ENCODE data around the gene UBE2Q2. TPM values are rescaled to one million over a fixed set of nuclear protein-coding genes. Genes with fewer than 3 reads are reported as not detected.

Gene UBE2Q2
- polyA plus RNA-seq, 1 donor from 2014 or later = 83.8 TPM

DNA sequence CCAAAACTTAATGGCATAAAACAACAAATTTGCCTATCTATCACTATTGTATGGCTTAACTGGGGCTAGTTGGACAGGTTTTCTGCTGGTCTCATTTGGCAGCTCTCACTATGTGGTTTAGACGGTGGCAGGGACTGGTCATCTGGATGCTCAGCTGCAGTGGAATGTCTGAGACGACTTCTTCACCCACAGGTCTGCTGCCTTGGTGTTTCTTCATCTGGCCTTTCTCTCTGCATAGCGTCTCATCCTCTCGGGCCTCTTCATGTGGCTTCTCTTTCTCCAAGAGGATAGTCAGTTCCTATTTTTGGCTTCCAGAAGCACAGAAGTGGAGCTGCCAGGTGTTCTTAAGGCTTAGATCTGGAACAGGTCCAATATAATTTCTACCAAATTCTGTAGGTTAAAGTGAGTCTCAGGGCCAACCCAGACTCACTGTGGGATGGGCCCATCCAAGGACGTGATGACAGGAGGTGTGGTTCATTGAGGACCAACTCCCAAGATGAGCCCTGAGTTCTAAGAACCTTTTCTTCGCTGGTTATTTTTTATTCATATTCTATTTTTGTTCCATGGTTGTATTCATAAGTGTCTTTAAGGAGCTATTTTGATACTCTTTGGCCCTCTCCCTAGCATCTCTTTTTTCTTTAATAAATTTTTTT lies 18.6 kb downstream of the UBE2Q2 start (continued):
- TF ChIP-seq, protein P1, sequence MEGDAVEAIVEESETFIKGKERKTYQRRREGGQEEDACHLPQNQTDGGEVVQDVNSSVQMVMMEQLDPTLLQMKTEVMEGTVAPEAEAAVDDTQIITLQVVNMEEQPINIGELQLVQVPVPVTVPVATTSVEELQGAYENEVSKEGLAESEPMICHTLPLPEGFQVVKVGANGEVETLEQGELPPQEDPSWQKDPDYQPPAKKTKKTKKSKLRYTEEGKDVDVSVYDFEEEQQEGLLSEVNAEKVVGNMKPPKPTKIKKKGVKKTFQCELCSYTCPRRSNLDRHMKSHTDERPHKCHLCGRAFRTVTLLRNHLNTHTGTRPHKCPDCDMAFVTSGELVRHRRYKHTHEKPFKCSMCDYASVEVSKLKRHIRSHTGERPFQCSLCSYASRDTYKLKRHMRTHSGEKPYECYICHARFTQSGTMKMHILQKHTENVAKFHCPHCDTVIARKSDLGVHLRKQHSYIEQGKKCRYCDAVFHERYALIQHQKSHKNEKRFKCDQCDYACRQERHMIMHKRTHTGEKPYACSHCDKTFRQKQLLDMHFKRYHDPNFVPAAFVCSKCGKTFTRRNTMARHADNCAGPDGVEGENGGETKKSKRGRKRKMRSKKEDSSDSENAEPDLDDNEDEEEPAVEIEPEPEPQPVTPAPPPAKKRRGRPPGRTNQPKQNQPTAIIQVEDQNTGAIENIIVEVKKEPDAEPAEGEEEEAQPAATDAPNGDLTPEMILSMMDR (IDR thresholded peaks at IDR 0.05; ENCODE audit: poor library complexity, severe bottlenecking) = no peak

DNA sequence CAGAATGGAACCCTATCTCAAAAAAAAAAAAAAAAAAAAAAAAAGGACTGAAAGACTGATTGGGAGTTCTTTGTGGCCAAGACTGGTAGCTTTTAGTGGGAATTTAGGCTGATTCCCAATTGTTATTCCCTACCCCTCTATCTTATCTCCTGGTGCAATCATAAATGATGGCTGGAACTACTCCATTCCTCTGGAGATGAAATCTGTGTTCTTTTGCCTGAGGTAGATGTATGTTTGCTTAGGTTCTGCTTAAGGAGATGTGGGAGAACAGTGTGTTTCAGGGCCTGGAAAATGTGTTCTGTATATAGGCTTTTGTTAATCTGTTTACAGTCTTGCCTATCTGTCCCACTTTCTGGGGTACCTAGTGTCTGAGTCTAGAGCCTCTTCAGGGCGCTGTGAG lies 19.5 kb downstream of the UBE2Q2 start:
- Histone ChIP-seq H4K20me1 (ENCODE audit: insufficient read depth) (no peaks in the 10 kb centered on the region), H3K9ac (ENCODE audit: low read length) (no peak overlapping the region), H3K4me2 (ENCODE audit: low read length) (no peak overlapping the region), H3K27ac (ENCODE audit: low read length) (no peak overlapping the region), H3K9me3 (ENCODE audit: low read length) (no peaks in the 10 kb centered on the region), H3K79me2 (replicated peaks; ENCODE audit: insufficient read depth, low read length) (peaks cover 9% of the 10 kb centered on the region), H3K36me3 (ENCODE audit: insufficient read depth, low read length) (peaks cover 9% of the 10 kb centered on the region), H3K9me2 (ENCODE audit: insufficient read depth, low read length) (no peaks in the 10 kb centered on the region), H3K27me3 (ENCODE audit: insufficient read depth, low read depth, low read length) (no peaks in the 10 kb centered on the region), H3F3A (ENCODE audit: insufficient read depth, low read length, poor library complexity, severe bottlenecking) (no peaks in the 10 kb centered on the region), H3K4me3 (ENCODE audit: low read length) (no peak overlapping the region), H2AFZ (ENCODE audit: low read depth, low read length) (no peak overlapping the region)
- TF ChIP-seq POLR2AphosphoS5 (IDR thresholded peaks at IDR 0.05) (no peak), TAF1 (IDR thresholded peaks at IDR 0.05; ENCODE audit: low read depth) (no peak), EP300 (conservative IDR thresholded peaks at IDR 0.05; ENCODE audit: poor library complexity, severe bottlenecking) (no peak), MXI1 (conservative IDR thresholded peaks at IDR 0.05; ENCODE audit: poor library complexity, severe bottlenecking) (no peak)
- TF ChIP-seq, protein P1 (IDR thresholded peaks at IDR 0.05; ENCODE audit: poor library complexity, severe bottlenecking) = no peak

DNA sequence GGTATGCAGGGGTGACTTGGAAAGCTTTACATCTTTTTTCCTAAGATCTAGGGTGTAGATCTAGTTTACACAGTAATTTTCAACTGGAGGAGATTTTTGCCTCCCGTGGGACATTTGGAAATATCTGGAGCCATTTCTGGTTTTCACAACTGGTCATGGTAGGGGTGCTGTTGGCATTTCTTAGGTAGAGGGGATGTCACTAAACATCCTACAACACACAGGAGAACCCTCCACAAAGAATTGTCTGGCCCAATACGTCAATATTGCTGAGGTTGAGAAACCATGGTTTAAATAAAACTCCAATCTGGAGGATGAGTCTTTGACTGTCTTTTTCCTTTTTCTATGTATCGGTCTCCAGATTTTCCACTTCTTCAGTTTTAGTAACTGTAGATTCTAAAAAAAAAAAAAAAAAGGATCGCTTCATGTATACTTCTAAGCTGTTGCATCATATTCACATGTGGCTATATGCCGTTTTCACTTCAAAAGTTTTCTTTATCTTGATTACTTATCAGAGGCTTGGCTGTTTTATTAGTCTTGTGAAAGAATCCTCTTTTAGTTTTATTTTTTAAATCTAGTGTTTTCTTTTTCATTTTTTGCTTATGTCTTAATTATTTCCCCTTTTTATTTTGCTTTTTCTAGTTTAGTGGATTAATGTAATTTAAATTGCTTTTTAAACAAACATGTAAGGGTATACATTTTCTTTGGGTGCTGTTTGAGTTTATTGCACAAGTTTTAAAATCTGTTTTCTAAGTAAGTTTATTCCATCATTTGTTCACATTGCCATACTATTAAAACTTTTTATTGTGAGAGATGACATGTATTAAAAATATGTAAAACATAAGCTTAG lies 21.2 kb downstream of the UBE2Q2 start:
- Histone ChIP-seq H3K9ac (ENCODE audit: low read length) (no peak overlapping the region), H3K4me2 (ENCODE audit: low read length) (no peak overlapping the region), H3K79me2 (replicated peaks; ENCODE audit: insufficient read depth, low read length) (peaks cover 9% of the 10 kb centered on the region), H2AFZ (ENCODE audit: low read depth, low read length) (no peak overlapping the region), H3K9me3 (ENCODE audit: low read length) (no peaks in the 10 kb centered on the region), H3K4me3 (ENCODE audit: low read length) (no peak overlapping the region), H4K20me1 (ENCODE audit: insufficient read depth) (no peaks in the 10 kb centered on the region), H3F3A (ENCODE audit: insufficient read depth, low read length, poor library complexity, severe bottlenecking) (no peaks in the 10 kb centered on the region), H3K36me3 (ENCODE audit: insufficient read depth, low read length) (peaks cover 4% of the 10 kb centered on the region), H3K27me3 (ENCODE audit: insufficient read depth, low read depth, low read length) (no peaks in the 10 kb centered on the region), H3K27ac (ENCODE audit: low read length) (no peak overlapping the region), H3K9me2 (ENCODE audit: insufficient read depth, low read length) (no peaks in the 10 kb centered on the region)
- TF ChIP-seq, protein P1 (IDR thresholded peaks at IDR 0.05; ENCODE audit: poor library complexity, severe bottlenecking) = no peak
- no peak for TF ChIP-seq EP300 (conservative IDR thresholded peaks at IDR 0.05; ENCODE audit: poor library complexity, severe bottlenecking)
- no peak for TF ChIP-seq SMC3 (conservative IDR thresholded peaks at IDR 0.05; ENCODE audit: poor library complexity)
- no peak for TF ChIP-seq EZH2 (IDR thresholded peaks at IDR 0.05; ENCODE audit: borderline replicate concordance, insufficient read depth, low read length, poor library complexity, severe bottlenecking)
- TF ChIP-seq, protein P2, sequence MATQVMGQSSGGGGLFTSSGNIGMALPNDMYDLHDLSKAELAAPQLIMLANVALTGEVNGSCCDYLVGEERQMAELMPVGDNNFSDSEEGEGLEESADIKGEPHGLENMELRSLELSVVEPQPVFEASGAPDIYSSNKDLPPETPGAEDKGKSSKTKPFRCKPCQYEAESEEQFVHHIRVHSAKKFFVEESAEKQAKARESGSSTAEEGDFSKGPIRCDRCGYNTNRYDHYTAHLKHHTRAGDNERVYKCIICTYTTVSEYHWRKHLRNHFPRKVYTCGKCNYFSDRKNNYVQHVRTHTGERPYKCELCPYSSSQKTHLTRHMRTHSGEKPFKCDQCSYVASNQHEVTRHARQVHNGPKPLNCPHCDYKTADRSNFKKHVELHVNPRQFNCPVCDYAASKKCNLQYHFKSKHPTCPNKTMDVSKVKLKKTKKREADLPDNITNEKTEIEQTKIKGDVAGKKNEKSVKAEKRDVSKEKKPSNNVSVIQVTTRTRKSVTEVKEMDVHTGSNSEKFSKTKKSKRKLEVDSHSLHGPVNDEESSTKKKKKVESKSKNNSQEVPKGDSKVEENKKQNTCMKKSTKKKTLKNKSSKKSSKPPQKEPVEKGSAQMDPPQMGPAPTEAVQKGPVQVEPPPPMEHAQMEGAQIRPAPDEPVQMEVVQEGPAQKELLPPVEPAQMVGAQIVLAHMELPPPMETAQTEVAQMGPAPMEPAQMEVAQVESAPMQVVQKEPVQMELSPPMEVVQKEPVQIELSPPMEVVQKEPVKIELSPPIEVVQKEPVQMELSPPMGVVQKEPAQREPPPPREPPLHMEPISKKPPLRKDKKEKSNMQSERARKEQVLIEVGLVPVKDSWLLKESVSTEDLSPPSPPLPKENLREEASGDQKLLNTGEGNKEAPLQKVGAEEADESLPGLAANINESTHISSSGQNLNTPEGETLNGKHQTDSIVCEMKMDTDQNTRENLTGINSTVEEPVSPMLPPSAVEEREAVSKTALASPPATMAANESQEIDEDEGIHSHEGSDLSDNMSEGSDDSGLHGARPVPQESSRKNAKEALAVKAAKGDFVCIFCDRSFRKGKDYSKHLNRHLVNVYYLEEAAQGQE (IDR thresholded peaks at IDR 0.05; ENCODE audit: borderline replicate concordance) = no peak
- no peak for TF ChIP-seq MXI1 (conservative IDR thresholded peaks at IDR 0.05; ENCODE audit: poor library complexity, severe bottlenecking)
- no peak for TF ChIP-seq RAD21 (conservative IDR thresholded peaks at IDR 0.05)
- no peak for TF ChIP-seq TAF1 (IDR thresholded peaks at IDR 0.05; ENCODE audit: low read depth)
- TF ChIP-seq POLR2AphosphoS5 (IDR thresholded peaks at IDR 0.05) = no peak
